GM19193 (cell line): Measurements from ENCODE around the gene GNG7.
A peak's percentile ranks its signal among the peaks of the same experiment; 100 is the strongest.

Experiments used
- POLR2A ChIP-seq: IDR thresholded peaks from 4 replicates; pipeline ENCODE4 v1.6.1; 2011; ENCODE audit not compliant: insufficient read depth, insufficient read length; ENCODE audit errors: extremely low read depth

The GNG7 gene

DNA sequence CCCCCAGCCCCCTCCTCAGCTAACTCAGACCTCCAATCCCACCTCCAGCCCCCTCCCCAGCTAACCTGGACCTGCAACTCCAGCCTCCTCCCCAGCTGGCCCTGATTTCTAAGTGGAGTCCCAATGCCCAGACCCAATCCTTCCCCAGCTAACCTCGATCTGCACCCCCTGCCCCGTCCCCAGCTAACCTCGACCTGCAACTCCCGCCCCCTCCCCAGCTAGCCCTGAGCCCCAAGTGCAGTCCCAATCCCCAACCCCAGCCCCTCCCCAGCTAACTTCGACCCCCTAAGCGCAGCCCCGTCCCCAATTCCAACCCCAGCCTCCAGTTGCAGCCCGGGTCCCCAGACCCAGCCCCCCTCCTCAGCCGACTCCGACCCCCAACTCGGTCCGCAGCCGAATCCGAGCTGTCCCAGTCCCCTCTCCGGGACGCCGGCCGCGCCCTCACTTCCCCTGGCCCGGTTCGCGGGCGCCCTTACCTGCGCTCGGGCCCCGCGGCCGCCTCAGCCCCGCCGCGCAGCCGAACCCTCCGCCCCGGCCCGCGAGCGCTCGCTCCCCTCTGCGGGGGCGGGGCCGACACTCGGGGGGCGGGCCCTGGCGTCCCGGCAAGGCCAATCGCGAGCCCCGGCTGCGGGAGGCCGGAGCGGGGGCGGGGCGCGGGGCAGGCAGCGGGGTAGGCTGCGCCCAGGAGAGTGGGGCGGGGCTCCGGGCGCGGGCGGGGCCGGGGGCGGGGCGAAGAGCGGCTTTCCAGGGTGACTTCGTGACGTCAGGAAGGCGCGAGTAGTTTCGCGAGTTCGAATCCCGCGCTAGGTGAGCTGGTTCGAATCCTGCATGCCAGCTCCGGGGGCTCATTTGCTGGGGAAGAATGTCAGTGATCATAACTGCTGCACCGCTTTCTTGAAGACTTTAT lies at the start of gene GNG7:
Gene GNG7, minus strand, starts transcription at position 525 of the 907 bp plus-strand sequence. CDS start 182,006 bp downstream, outside the sequence.
- peak; percentile 87 for TF ChIP-seq POLR2A

DNA sequence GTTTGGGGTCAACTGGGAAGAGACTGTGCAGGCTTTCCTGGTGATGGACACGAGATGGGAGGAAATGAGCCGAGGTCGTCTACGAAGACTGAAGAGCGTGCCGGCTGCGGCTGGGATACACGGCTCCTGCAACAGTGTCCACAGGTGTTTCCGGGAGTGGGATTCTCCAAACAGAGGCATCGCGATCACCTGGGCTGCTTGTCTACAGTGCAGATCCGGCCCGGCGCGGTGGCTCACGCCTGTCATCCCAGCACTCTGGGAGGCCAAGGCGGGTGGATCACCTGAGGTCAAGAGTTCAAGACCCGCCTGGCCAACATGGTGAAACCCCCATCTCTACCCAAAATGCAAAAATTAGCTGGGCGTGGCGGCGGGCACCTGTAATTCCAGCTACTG lies 48.9 kb upstream of the GNG7 start:
- TF ChIP-seq POLR2A: no peak

DNA sequence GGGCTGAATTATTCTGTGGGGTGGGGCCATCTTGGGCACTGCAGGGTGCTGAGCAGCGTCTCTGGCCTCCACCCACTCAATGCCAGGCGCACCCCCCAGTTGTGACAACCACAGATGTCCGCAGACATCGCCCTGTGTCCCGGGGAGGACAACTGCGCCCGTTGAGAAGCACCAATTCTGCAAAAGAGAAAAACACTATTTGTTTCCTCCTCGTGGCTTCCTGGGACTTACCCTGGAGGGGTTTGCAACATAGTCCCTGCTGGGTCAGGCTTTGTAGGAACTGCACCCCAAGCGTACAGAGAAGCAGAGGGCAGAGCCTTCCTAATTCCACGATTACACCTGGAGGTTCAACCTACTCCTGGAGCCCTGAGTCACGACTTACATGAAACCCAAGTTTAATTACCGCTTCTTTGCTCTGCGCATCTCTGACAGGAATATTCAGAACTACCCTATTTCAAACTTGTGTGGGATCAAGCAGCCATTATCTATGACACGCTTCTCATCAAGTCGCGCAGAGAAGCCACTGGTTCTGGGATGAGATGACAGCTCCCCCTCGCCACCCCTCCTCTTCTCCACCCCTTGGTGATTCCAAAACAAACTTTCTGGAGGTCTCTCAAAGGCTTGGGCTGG lies 48.4 kb upstream of the GNG7 start:
- TF ChIP-seq POLR2A: no peak

DNA sequence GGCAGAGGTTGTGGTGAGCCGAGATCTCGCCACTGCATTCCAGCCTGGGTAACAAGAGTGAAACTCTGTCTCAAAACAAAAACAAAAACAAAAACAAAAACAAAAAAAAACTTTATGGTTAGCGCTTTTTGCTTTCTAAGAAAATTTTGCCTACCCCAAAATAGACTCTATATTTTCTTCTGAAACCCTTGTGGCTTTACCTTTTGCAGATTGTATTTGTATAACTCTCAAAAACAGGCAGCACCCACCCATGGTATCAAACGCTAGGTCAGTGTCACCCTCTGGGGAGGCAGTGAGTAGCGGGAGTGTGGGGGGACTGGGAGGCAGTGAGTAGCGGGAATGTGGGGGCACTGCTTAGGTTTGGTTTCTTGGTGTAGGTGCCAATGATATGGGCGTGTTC lies 44.9 kb upstream of the GNG7 start:
- TF ChIP-seq POLR2A: no peak

DNA sequence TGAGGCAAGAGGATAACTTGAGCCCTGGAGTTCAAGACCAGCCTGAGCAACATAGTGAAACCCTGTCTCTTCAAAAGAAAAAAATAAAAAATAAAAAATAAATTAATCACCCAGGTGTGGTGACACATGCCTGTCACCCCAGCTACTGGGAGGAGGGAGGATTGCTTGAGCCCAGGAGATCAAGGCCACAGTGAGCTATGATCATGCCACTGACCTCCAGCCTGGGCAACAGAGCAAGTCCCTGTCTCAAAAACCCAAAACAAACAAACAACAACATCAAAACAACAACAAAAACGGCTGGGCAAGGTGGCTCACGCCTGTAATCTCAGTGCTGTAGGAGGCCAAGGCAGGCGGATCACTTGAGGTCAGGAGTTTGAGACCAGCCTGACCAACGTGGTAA lies 41.6 kb upstream of the GNG7 start:
- TF ChIP-seq POLR2A: no peak

DNA sequence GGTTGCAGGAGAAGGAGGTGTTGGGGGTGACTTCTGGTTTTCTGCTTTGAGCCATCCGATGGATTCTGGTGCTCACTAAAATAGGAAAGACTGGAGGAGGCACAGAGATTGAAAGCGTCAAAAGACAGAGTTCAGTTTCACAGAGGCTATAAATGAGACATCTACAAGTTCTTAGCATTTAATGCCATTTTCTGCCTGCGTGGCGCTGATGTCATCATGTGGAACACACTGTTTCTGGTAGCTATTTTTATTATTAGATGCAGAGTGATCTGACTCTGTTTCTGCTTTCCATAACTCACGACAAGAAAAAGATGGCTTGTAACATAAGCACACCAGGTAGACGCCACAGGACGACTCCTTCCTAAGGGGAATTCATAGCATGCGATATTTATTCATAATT lies 40.6 kb upstream of the GNG7 start:
- no peak for TF ChIP-seq POLR2A

DNA sequence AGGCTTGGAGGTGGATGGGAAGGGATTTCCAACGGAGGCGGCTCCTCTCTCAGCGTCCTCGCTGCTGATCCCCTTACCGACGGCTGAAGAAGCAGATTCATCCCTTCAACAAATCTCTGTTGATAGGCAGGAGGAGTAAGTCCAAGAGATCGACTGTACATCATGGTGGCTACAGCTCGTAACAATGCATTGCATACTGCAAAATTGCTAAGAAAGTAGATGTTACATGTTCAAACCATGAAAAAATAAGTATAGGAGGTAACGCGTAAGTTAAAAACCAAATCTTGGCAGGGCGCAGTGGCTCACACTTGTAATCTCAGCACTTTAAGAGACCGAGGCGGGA lies 37.8 kb upstream of the GNG7 start:
- TF ChIP-seq POLR2A: no peak

DNA sequence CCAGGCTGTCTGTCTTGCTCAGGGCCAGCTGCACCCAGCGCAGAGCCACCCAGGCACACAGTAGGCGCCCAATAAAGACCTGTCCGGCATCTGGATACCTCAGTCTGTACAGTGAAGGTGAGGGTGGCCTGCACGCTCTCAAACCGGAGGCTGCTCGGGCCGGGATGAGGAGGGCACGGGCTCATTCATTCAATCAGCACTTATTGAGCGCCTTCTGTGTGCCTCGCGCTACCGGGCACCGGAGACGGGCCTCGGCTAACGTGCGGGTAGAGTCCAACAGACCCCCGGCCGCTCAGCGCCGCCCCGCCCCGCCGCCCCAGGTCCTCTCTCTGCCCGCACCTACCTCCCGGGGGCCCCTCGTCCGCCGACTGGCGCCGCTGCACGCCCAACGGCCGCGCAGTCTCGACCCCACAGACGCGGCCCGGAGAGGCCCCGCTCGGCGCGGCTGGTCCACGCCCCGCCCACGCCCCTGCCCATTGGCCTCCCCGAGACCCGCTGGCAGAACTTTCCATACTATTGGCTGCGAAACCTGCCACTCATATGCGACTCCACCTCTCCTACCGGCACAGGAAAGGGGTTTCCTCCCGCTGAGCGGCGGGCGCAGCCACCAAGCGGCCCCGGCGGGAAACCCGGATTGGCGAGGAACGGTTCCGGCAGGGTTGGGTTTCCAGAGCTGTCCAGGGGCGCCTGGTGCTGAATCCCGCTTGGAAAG lies 37.3 kb upstream of the GNG7 start, which contains the start of gene SLC39A3:
Gene SLC39A3, minus strand, starts transcription at position 416 of the 712 bp plus-strand sequence. CDS start 2,760 bp downstream, outside the sequence.
- TF ChIP-seq POLR2A: peak; percentile 69

DNA sequence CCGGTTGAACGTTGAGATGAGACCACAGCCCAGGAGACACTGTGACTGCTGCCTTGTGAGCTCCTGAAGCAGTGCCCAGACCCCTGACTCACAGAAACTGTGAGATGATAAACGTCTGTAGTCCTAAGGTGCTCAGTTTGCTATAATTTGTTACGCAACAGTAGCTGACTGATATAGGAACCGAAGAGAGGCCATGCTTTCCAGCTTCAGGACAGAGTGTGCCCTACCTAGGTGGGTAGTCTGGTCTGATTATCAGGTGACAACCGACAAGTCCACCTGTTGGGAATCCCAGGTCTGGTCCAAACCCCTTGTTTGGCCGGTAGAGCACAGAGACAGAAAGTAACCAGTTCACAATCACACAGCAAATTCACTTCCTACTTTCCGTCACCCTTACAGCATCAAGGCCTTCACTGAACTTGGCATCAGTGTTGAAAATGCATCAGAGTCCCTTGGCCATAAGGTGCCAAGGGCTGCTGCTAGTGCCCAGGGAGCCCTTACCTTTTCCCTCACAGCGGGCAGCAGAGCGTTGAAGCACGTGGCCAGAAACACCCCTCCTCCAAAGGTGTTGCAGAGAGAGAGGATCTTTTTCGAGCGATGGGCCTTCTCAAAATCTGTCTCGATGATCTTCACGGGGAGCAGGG lies 34.2 kb upstream of the GNG7 start:
- no peak for TF ChIP-seq POLR2A

DNA sequence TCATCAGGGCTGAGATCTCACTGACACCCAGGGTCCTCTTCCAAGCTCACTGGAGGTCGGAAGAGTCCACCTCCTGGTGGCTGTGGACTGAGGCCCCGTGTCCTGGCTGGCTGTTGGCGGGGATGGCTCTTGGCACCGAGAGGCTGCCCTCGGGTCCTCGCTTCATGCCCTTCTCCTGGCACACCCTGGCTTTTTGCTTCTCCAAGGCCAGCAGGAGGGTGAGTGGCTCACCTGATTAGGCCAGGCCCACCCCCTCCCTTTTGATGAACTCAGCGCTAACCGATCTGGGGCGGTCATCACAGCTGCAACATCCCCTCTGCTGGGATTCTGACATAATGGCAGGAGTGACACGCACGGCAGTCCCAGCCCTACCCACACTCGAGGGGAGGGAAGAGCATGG lies 32.9 kb upstream of the GNG7 start:
- TF ChIP-seq POLR2A: no peak

DNA sequence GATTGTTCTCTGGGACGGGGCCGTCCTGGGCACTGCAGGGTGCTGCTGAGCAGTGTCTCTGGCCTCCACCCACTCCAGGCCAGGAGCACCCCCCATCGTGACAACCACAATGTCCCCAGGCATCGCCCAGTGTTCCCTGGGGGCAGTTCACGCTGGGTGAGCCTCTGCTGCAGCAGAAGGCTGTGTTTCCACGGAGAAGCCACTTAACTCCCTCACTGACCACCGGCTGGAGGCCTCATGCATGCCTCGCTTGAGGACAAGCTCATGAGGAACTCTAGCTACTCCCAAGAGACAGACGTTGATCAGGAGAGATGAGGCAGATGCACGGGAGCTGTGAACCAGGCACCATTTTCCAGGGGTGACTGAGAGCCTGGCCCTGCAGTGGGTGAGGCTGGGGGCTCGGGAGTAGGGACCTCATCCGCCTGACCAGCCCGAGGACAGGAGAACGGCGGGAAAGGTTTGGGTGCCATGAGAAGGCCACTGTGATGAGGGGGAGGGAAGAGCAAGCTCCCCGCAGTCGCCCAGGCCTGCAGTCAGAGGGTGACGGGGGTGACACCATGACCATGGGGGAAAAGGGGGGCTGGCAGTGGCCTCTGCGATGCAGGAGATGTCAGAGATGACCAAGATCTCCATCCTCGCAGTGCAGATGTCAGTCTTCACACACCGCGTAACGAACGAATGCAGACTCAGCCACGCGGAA lies 32.2 kb upstream of the GNG7 start:
- TF ChIP-seq POLR2A: no peak

DNA sequence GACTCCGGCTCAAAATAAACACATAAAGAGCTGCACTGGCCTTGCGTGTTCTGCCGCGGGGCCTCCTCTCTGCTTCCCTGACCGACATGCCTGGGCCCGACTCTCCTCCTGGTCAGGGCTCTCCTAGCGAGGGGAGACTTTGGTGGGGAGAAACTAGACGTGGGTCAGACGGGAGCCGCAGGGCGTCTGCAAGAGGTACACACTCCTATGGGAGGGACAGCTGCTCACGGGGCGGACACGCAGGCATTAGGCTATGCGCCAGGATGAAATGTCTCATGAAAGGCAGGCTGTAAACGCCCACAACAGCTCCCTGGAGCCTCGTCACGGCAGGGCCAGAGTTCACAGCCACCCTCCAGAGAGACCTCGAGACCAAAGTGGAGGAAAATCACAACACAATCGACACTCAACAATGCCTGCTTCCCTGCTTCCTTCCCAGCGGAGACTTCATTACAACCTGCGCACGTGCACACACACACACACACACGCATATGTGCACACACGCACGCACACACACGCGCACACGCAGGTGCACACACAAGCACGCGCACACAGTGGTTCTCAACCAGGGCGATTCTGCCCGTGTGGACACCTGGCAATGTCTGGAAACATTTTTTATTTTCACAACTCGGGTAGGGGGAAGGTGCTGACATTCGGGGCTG lies 31.6 kb upstream of the GNG7 start:
- TF ChIP-seq POLR2A: no peak

DNA sequence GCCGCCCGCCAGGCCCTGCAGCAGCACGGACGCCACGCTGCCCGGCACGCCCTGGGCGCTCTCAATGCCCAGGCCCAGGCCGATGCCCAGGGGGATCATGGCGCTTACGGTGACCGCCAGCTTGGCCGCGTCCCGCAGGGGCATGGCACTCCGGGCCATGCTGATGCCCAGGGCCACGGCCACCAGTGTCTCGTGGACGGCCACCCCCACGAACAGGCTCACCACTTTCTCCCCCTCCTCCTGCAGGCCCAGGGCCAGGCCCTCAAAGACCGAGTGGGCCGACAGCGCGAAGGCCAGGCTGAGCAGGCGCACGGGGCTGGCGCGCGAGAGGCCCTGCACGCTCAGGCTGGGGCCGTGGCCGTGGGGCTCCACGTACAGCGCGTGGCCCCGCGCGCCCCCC lies 30.4 kb upstream of the GNG7 start:
- no peak for TF ChIP-seq POLR2A
